Dedifferentiated amniotic fluid mesenchymal stem cell (primary cell): ENCODE data around the gene S100A13.

Source experiments
- DNase-seq: peaks from one replicate; pipeline ENCODE4 v3.0.0-alpha.2; 2016; ENCODE audit errors: extremely low spot score

S100A13 gene

DNA sequence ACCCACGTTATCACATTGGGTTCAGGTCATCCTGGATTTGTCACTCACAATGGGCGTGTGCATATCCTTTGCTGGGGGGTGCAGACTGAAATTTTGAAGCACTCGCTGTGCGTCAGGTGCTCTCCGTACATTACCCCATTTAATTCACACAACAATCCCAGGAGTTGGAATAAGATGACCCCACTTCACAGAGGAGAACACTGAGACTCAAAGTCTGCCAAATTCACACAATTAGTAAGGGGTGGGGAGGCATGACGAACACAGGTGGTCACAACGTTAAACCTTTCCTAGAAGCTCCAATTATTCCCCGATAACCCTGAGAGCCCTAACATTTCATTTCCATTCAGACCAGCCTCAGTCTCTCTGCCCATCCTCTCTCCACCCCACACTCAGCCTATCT lies 57.8 kb downstream of the S100A13 start:
- DNase-seq, result peak; percentile 4
